T follicular helper cell (primary cell): ENCODE measurements around the gene TRPM2.

Source experiments
- DNase-seq: peaks from one replicate; pipeline ENCODE4 v3.0.0-alpha.2; 2020; ENCODE audit warnings: low read depth

The TRPM2 gene

GRCh38 chr21:44322621-44323325, 30.6 kb upstream of the TRPM2 start:
- DNase-seq, result no peak

GRCh38 chr21:44323591-44323990, 29.8 kb upstream of the TRPM2 start:
- DNase-seq, result no peak

GRCh38 chr21:44324106-44324853, 29.1 kb upstream of the TRPM2 start:
- DNase-seq, result no peak

GRCh38 chr21:44324854-44325107, 28.6 kb upstream of the TRPM2 start:
- no peak for DNase-seq

DNA sequence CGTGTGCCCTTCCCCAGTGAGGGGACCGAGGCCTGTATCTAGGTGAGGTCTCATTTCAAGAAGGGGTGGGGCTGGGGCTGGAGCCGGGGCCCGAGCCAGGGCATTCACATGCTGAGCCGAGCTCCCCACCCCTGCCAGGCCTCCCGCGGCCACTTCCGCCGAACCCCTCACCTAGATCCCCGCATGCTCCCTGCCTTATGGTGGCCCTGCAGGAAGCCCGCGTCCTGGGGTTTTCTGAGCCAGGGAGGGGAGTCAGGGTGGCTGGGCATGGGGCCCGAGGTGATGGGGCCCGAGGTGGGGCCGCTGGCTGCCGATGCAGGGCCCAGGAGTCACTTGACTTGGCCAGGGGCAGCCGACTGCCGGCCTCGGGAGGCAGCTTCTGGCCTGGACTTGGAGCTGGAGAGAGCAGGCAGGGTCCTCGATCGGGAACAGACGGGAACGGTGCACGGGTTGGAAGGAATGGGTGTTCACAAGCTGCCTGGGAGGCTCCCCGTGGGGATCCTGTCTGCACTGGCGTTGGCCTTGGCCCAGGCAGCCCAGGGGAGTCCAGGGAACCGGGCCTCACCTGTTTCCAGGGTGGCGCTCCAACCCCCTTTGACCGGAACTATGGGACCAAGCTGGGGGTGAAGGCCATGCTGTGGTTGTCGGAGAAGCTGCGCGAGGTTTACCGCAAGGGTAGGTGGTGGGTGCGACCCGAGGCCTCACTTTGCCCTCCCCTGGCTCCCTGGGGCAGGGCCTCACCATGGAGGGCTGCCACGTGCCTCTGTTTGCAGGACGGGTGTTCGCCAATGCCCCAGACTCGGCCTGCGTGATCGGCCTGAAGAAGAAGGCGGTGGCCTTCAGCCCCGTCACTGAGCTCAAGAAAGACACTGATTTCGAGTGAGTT, 27.8 kb upstream of the TRPM2 start:
- no peak for DNase-seq

- no peak for DNase-seq
Observed at GRCh38 chr21:44326272-44326647, 27.2 kb upstream of the TRPM2 start.

- no peak for DNase-seq
Observed at GRCh38 chr21:44326716-44327602, 26.5 kb upstream of the TRPM2 start.

- no peak for DNase-seq
Observed at GRCh38 chr21:44327603-44327974, 25.8 kb upstream of the TRPM2 start.

- no peak for DNase-seq
Observed at GRCh38 chr21:44328242-44328895, 25.1 kb upstream of the TRPM2 start.

- no peak for DNase-seq
Observed at GRCh38 chr21:44329086-44329889, 24.1 kb upstream of the TRPM2 start.

GRCh38 chr21:44329971-44330681, 23.3 kb upstream of the TRPM2 start:
- no peak for DNase-seq

GRCh38 chr21:44330698-44331097, 22.7 kb upstream of the TRPM2 start:
- no peak for DNase-seq

GRCh38 chr21:44331209-44331608, 22.2 kb upstream of the TRPM2 start:
- no peak for DNase-seq

DNA sequence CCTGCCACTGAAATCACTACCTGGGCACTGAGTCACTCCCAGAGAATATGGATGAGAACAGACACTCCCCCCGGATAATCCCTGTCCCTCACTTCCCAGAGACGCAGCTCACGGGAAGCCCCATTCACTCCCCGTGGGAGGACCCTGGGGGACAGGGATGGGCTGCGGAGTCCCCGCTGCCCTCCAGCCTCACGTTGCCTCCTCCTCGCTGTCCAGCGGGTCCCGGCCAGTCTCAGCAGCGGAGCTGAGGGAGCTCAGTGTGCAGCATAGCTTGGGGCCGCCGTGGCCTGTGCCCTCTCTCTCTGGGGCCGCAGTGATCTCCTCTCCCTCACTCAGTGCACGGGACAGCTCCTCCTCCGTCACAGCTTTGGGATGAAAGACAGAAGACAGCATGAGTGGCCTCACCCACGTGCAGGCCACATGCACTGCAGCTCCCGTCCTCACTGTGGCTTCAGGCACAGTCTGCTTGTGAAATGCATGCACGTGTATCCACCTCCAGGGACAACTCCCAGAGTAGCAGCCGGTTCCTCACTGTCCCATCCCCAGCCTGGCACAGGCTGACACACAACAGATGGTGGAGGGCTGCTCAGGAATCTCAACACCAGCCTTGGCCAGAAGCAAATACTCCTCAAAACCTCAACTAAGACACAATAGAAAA, 21.6 kb upstream of the TRPM2 start:
- DNase-seq, result no peak

DNA sequence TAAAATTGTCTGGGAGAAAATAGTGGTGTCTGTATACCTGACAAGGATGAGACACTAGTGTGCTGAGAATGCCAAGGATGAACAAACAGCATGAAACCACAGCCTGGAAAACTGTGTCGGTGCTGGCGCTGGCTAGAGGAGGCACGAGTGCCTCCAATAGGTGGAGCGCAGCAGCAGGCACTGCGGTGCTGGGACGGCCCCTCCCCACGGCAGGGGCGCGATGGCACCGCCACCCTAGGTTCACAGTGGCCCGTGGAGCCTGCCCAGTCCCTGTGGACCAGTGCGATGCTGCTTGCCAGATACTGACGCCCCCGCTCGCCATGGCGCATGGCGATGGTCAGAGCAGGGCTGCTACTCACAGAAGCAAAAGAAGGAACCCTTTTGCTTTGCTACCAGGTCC, 21.0 kb upstream of the TRPM2 start:
- DNase-seq, result no peak

DNA sequence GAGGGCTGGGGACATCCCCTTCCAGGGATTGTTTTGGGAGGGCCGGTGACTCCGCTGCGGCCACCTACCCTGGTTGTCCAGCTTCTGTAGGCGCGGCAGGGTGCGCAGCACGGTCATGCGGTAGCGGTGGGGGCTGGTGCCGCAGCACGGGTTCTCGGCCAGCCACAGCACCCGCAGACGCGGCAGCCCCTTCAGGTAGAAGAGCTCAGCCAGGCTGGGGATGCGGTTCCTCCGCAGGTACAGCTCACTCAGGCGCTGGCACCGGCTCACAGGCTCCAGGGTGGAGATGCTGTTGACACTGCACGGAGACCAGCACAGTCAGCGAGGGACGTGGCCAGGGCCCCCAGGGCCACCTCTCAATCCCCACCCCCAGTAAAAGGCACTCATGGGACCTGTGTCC, 20.5 kb upstream of the TRPM2 start:
- no peak for DNase-seq

GRCh38 chr21:44333509-44334328, 19.7 kb upstream of the TRPM2 start:
- DNase-seq, result no peak

DNA sequence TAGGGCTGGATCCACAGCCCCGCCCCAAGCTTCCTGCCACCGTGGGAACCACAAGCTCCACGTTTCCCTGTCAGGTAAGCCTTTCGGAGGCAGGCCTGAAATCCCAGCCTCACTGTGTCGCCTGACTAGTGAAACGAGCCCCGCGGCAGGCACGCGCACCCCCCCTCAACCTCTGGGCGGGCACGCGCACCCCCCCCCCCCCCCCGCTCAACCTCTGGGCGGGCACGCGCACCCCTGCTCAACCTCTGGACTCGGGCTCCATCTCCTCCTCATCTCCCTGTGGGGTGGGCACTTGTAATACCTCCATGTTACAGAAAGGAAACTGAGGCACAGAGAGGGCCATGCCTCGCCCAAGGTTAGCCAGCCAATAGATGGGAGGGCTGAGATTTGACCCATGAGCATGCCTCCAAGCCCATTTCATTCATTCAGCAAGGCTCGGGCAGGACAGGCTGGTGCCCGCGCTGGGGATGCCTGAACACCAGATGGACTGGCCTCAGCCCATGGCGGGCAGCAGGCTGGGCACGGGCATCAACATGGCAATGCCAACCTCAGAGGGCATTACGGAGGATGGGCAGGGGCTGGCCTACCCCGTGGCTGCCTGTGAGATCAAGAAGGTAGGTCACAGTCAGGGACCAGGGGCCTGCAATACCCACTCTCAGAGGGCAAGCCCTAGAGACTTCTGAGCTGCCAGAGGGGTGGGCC, 18.9 kb upstream of the TRPM2 start:
- DNase-seq, result no peak
